ENCODE measurements around the gene SERPINB10.

GRCh38 chr18:63964908-63965307 is 57.1 kb downstream of the SERPINB10 start:
- TF ChIP-seq TOX (CRISPR knock-in tag; IDR thresholded peaks at IDR 0.05; ENCODE audit: borderline replicate concordance), result no peak
- TF ChIP-seq ARNTL (CRISPR knock-in tag; IDR thresholded peaks at IDR 0.05; ENCODE audit: borderline replicate concordance, low read depth), result no peak
- TF ChIP-seq SNAI2 (CRISPR knock-in tag; IDR thresholded peaks at IDR 0.05), result no peak
- TF ChIP-seq GLIS3 (CRISPR knock-in tag; IDR thresholded peaks at IDR 0.05), result no peak
- TF ChIP-seq TCF4 (CRISPR knock-in tag; IDR thresholded peaks at IDR 0.05; ENCODE audit: borderline replicate concordance), result no peak
- TF ChIP-seq ZFP30 (CRISPR knock-in tag; IDR thresholded peaks at IDR 0.05), result no peak
- TF ChIP-seq PATZ1 (CRISPR knock-in tag; IDR thresholded peaks at IDR 0.05; ENCODE audit: borderline replicate concordance), result no peak
- no peak for TF ChIP-seq CSDC2 (CRISPR knock-in tag; IDR thresholded peaks at IDR 0.05)
- no peak for TF ChIP-seq ZNF8 (CRISPR knock-in tag; IDR thresholded peaks at IDR 0.05)
- TF ChIP-seq ZC3H10 (CRISPR knock-in tag; IDR thresholded peaks at IDR 0.05), result no peak
- no peak for TF ChIP-seq ESRRG (CRISPR knock-in tag; IDR thresholded peaks at IDR 0.05)
- TF ChIP-seq ZFP3 (CRISPR knock-in tag; IDR thresholded peaks at IDR 0.05), result no peak

All from SK-N-SH treated with all-trans-retinoic acid at 6 μM for 48 hours (cell line).